ENCODE data around the gene MMP15.

The MMP15 gene

DNA sequence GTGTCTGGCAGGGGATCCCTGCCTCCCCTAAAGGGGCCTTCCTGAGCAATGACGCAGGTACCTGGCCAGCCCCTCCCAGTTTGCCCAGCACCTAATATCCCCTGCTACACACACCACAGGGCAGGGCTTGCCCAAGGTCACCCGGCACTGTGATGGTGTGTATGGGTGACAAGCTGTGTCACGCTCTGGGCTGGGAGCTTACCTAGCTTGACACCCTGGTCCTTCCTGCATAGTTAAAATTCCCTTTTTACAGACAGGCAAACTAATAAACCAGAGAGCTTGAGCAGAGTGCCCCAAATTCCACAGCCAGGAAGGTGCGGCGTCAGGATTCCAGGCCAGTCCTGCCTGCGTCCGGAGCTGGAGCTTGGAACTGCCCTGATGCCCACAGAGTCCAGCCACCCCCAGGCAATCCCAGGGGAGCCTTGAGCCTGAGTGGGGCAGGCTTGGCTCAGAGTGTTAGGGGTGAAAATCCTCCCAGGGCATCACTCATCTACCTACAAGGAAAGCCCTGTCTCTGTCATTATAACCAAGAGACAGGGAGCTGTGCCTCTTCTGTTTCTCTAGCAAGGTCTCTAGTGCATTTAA is 18.1 kb downstream of the MMP15 start:
- Histone ChIP-seq H3K27me3 (ENCODE audit: control insufficient read depth, insufficient read depth, low read length, poor library complexity, severe bottlenecking) (no peaks in the 10 kb centered on the region), H3K4me1 (ENCODE audit: control insufficient read depth, insufficient read depth, low read length) (no peaks in the 10 kb centered on the region), H3K27ac (ENCODE audit: insufficient read depth, low read depth, low read length, poor library complexity, severe bottlenecking) (no peak overlapping the region), H3K4me3 (ENCODE audit: insufficient read depth, low read depth, low read length) (no peak overlapping the region), H3K9me3 (ENCODE audit: control insufficient read depth, low read length) (no peaks in the 10 kb centered on the region), H3K36me3 (ENCODE audit: control insufficient read depth, insufficient read depth, low read length) (peaks cover 7% of the 10 kb centered on the region)
- 95 to 96% methylated on average over 7 of the region's 7 CpGs for WGBS, 2 experiments

DNA sequence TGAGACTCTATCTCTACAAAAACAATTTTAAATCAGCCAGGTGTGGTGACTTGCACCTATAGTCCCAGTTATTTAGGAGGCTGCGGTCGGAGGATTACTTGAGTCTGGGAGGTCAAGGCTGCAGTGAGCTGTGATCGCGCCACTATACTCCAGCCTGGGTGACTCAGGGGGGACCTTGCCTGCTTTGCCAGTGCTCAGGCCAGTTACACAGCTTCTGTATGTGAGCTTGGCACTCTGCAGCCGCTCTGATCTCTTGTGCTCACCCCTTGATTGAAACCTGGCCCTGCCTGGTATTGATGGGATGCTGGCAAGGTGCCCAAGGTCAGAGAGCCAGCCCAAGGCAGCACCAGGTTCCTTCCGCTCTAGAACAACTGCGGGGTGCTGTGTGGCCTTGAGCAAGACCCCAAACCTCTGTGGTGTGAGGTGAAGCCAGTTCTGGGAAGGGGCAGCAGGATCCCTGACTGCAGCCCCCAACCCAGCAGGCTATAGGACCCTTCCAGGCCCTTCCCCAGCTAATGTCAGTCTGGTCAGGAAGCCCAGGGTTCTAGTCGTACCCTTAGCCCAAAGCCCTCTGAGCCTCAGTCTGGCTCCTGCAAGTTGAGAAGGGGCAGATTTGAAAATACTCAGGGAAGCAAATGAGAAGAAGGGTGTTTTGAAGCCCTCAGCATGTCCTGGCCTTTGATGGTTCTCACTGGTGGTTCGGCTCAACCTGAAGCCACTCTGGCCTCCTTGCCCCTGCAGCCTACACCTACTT is 18.9 kb downstream of the MMP15 start:
- Histone ChIP-seq H3K27me3 (ENCODE audit: control insufficient read depth, insufficient read depth, low read length, poor library complexity, severe bottlenecking) (no peaks in the 10 kb centered on the region), H3K36me3 (ENCODE audit: control insufficient read depth, insufficient read depth, low read length) (peaks cover 7% of the 10 kb centered on the region), H3K4me3 (ENCODE audit: insufficient read depth, low read depth, low read length) (no peak overlapping the region), H3K9me3 (ENCODE audit: control insufficient read depth, low read length) (no peaks in the 10 kb centered on the region), H3K27ac (ENCODE audit: insufficient read depth, low read depth, low read length, poor library complexity, severe bottlenecking) (no peak overlapping the region), H3K4me1 (ENCODE audit: control insufficient read depth, insufficient read depth, low read length) (no peaks in the 10 kb centered on the region)
- WGBS, 2 experiments: 94 to 95% methylated on average over 9 of the region's 9 CpGs

DNA sequence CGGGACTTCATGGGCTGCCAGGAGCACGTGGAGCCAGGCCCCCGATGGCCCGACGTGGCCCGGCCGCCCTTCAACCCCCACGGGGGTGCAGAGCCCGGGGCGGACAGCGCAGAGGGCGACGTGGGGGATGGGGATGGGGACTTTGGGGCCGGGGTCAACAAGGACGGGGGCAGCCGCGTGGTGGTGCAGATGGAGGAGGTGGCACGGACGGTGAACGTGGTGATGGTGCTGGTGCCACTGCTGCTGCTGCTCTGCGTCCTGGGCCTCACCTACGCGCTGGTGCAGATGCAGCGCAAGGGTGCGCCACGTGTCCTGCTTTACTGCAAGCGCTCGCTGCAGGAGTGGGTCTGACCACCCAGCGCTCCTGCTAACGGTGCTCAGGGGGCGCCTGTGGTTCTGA is 19.5 kb downstream of the MMP15 start:
- 94 to 95% methylated on average over 31 of the region's 31 CpGs for WGBS, 2 experiments
- Histone ChIP-seq H3K36me3 (ENCODE audit: control insufficient read depth, insufficient read depth, low read length) (peaks cover 7% of the 10 kb centered on the region), H3K4me1 (ENCODE audit: control insufficient read depth, insufficient read depth, low read length) (no peaks in the 10 kb centered on the region), H3K27me3 (ENCODE audit: control insufficient read depth, insufficient read depth, low read length, poor library complexity, severe bottlenecking) (no peaks in the 10 kb centered on the region), H3K27ac (ENCODE audit: insufficient read depth, low read depth, low read length, poor library complexity, severe bottlenecking) (no peak overlapping the region), H3K4me3 (ENCODE audit: insufficient read depth, low read depth, low read length) (no peak overlapping the region), H3K9me3 (ENCODE audit: control insufficient read depth, low read length) (no peaks in the 10 kb centered on the region)

DNA sequence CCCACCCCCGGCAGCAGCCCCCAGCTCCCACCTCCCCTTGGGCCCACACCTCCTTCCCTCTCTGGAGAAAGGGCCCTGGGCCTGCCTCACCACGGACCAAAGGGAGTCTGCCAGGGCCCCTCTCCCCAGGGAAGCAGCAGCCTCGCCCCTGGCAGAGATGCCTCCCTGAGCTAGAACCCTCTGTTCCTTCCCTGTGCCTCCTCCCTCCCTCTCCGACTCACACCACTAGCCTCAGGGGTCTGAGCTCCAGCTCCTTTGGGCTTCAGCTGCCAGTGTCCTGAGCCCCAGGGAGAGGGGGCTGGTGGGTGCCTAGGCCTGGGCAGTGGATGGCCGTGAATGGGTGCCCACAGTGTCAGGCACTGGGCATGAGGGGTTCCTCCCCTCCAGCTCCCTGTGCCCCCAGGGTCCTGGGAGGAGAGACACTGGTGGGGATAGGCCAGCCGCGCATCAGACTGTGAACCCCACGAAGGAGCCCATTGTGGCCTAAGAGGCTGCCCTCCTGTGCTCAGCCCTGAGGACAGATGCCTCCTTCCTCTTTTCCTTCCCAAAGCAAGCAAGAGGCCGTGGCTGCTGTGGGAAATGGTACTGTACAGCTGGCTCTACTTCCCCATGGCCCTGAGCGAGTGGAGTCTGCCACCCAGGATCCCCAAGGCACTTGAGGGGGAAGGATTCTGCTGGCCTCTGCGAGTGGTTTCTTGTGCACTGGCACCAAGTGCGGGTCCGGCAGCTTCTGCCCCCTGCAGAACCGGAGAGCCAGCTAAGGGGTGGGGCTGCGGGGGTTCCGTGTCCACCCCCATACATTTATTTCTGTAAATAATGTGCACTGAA is 20.7 kb downstream of the MMP15 start:
- H3K27me3 ChIP-seq (ENCODE audit: control insufficient read depth, insufficient read depth, low read length, poor library complexity, severe bottlenecking): no peaks in the 10 kb centered on the region
- no peak overlapping the region for H3K4me3 ChIP-seq (ENCODE audit: insufficient read depth, low read depth, low read length)
- H3K9me3 ChIP-seq (ENCODE audit: control insufficient read depth, low read length): no peaks in the 10 kb centered on the region
- 93 to 94% methylated on average over 13 to 16 of the region's 16 CpGs for WGBS, 2 experiments
- H3K27ac ChIP-seq (ENCODE audit: insufficient read depth, low read depth, low read length, poor library complexity, severe bottlenecking): no peak overlapping the region
- H3K36me3 ChIP-seq (ENCODE audit: control insufficient read depth, insufficient read depth, low read length): peaks cover 7% of the 10 kb centered on the region
- no peaks in the 10 kb centered on the region for H3K4me1 ChIP-seq (ENCODE audit: control insufficient read depth, insufficient read depth, low read length)

DNA sequence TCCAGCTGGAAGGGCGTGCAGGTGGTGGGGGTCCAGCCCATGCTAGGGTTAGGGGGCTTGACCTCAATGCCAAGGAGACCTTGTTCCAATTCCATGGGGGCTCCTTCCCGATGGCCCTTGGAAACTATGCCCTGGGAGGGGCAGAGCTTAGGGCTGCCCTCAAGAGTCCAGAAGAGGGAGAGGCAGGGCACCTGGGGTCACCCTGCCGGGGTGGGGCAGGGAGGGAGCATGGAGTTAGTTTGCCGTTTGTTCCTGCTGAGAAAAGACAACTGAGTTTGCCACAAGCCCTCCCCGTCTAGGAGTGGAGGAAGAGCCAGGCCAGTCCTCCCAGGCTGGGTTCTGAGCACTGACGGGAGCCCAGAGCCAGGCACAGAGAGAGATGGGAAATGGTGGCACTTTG is 21.4 kb downstream of the MMP15 start:
- H3K4me1 ChIP-seq (ENCODE audit: control insufficient read depth, insufficient read depth, low read length): no peaks in the 10 kb centered on the region
- 64 to 67% methylated on average over 6 of the region's 6 CpGs for WGBS, 2 experiments
- no peaks in the 10 kb centered on the region for H3K9me3 ChIP-seq (ENCODE audit: control insufficient read depth, low read length)

DNA sequence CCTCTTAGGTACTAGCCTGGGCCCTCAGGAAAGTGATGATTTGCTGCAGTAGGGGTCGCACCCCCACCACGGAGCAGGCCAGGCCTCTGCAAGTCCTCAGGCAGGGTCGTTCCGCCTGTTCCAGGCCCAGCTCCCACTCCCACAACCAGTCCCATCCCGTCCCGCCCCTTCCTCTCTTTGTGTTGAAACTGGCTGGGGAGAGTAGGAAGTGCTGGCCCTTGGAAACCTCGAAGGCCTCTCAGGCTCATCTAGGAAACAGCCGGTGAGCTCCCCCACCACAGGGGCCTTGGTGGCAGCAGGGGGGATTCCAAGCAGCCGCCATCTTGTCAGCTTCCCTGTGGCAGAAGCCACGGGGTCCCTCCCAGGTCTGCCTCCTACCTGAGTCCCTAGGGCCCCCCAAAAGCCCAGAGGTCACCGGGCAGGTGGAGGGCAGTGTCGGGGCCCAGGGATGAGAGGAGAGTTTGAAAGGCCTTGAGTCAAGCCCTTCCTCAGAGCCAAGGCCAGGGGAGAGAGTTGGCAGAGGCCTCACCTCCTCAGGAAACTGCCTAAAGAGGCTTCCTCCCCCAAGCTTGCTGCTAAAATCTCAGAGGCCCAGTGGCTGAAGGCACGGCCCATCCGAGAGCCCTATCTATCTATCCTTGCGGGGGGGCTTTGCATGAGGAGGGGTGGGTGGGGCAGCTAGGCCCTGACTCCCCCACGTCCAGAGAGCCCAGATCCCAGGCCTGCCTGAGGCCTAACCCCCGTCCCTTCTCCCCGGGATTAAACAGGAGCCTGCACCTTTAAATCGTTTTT is 22.2 kb downstream of the MMP15 start:
- 77 to 82% methylated on average over 18 to 19 of the region's 19 CpGs for WGBS, 2 experiments
- peaks cover 7% of the 10 kb centered on the region for H3K36me3 ChIP-seq (ENCODE audit: control insufficient read depth, insufficient read depth, low read length)
- H3K27ac ChIP-seq (ENCODE audit: insufficient read depth, low read depth, low read length, poor library complexity, severe bottlenecking): no peak overlapping the region
- H3K4me3 ChIP-seq (ENCODE audit: insufficient read depth, low read depth, low read length): no peak overlapping the region
- no peaks in the 10 kb centered on the region for H3K27me3 ChIP-seq (ENCODE audit: control insufficient read depth, insufficient read depth, low read length, poor library complexity, severe bottlenecking)
- H3K9me3 ChIP-seq (ENCODE audit: control insufficient read depth, low read length): no peaks in the 10 kb centered on the region
- H3K4me1 ChIP-seq (ENCODE audit: control insufficient read depth, insufficient read depth, low read length): no peaks in the 10 kb centered on the region

More for the DNA sequence above, 21.4 kb downstream of the MMP15 start:
- H3K36me3 ChIP-seq (ENCODE audit: control insufficient read depth, insufficient read depth, low read length): peaks cover 7% of the 10 kb centered on the region
- no peaks in the 10 kb centered on the region for H3K27me3 ChIP-seq (ENCODE audit: control insufficient read depth, insufficient read depth, low read length, poor library complexity, severe bottlenecking)
- H3K4me3 ChIP-seq (ENCODE audit: insufficient read depth, low read depth, low read length): no peak overlapping the region
- H3K27ac ChIP-seq (ENCODE audit: insufficient read depth, low read depth, low read length, poor library complexity, severe bottlenecking): no peak overlapping the region

DNA sequence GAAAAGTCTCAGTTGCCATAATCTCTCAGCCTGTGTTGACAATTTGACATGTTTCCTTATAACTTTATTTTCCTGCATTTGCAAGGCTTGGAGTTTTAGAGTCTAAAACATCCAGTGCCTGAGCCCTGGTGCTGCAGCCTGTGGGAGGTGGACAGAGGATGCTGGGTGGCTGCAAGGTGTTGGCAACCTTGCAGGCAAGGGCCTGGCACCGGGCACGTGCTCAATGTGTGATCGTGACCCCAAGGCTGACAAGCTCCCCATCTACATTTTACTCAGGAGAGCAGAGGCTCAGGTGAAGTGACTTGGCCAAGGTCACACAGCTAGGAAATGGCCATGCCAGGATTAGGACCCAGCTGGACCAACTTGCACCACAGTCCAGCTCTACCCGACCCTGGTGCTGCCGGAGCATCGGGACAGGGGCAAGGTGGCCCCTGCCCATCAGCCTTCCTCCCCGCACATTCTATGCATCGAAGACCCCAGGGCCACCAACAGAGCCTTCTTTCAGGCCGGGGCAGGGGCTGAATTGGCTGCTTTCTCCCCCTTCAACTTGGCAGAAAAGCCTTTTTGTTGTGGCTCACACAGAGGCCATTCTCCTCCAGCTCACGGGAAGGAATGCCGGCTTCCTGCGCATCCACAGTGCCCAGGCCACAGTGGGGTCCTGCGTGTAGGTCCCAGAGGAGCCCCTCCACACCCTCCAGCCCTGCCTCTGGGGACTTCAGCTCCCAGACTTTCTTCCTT is 23.1 kb downstream of the MMP15 start:
- Histone ChIP-seq H3K9me3 (ENCODE audit: control insufficient read depth, low read length) (no peaks in the 10 kb centered on the region), H3K27ac (ENCODE audit: insufficient read depth, low read depth, low read length, poor library complexity, severe bottlenecking) (no peak overlapping the region)
- WGBS, 2 experiments: 72 to 81% methylated on average over 13 of the region's 13 CpGs

DNA sequence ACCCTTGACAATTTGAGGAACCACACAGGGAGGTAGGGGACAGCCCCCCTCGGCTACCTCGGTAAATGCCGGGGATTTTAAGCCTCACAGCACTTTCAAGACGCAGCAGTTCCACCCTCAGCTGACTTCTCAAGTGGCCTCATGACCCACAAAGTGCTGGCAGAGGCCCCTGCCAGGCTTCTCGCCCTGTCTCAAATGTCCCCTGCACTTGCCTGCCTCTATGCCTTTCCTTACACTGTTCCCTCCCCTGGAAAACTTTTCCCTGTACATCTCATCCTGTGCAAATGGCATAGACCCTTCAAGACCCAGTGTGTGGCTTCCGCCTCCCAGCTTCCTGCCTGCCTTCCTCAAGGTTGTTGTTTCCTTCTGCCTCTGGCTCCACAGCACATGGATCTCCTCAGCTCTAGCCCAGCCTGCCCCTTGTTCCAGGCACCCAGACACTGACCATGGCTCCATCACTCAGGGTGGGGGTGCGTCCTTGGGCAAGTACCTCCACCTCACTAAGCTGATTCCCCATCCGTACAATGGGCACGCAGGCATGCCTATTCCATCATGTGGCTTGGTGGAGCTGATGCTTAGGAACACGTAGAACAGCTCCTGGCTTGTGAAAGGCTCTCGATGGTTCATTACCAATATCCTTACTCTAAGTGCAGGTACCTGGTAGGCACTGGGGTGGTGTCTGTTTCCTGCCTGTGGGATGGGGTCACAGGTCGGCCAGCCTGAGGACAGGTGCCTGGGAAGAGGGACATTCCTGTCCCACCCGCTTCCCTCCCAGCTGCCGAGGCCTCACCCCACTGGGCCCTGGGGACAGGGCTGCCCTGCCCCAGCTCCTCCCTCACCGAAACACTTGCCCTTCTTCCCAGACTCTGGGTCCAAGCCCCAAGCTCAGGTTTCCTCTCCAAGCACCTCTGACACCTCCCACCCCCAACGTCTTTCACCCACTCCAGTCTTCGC is 24.0 kb downstream of the MMP15 start:
- Histone ChIP-seq H3K36me3 (ENCODE audit: control insufficient read depth, insufficient read depth, low read length) (no peaks in the 10 kb centered on the region), H3K27ac (ENCODE audit: insufficient read depth, low read depth, low read length, poor library complexity, severe bottlenecking) (no peak overlapping the region), H3K4me1 (ENCODE audit: control insufficient read depth, insufficient read depth, low read length) (no peaks in the 10 kb centered on the region), H3K9me3 (ENCODE audit: control insufficient read depth, low read length) (no peaks in the 10 kb centered on the region), H3K27me3 (ENCODE audit: control insufficient read depth, insufficient read depth, low read length, poor library complexity, severe bottlenecking) (no peaks in the 10 kb centered on the region), H3K4me3 (ENCODE audit: insufficient read depth, low read depth, low read length) (no peak overlapping the region)
- 87% methylated on average over 17 of the region's 17 CpGs for WGBS, 2 experiments

More for the DNA sequence above, 23.1 kb downstream of the MMP15 start:
- H3K4me3 ChIP-seq (ENCODE audit: insufficient read depth, low read depth, low read length): no peak overlapping the region
- no peaks in the 10 kb centered on the region for H3K4me1 ChIP-seq (ENCODE audit: control insufficient read depth, insufficient read depth, low read length)
- no peaks in the 10 kb centered on the region for H3K36me3 ChIP-seq (ENCODE audit: control insufficient read depth, insufficient read depth, low read length)
- H3K27me3 ChIP-seq (ENCODE audit: control insufficient read depth, insufficient read depth, low read length, poor library complexity, severe bottlenecking): no peaks in the 10 kb centered on the region

DNA sequence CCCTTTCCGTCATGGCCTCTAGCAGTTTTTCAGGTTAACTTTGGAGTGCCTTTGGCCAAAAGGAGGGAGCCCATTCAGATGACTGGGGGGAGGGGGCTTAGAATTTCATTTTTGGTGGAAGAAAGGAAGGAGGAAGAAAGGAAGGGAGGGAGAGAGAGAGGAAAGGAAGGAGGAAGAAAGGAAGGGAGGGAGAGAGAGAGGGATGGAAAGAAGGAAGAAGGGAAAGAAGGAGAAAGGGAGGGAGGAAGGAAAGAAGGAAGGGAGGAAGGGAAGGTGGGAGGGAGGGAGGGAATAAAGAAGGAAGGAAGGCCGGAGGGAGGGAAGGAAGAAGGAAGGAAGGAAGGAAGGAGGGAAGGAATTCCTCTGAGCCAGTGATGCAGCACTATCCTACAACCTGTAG is 25.7 kb downstream of the MMP15 start:
- Histone ChIP-seq H3K9me3 (ENCODE audit: control insufficient read depth, low read length) (no peaks in the 10 kb centered on the region), H3K27ac (ENCODE audit: insufficient read depth, low read depth, low read length, poor library complexity, severe bottlenecking) (no peak overlapping the region), H3K4me3 (ENCODE audit: insufficient read depth, low read depth, low read length) (no peak overlapping the region), H3K36me3 (ENCODE audit: control insufficient read depth, insufficient read depth, low read length) (no peaks in the 10 kb centered on the region), H3K4me1 (ENCODE audit: control insufficient read depth, insufficient read depth, low read length) (no peaks in the 10 kb centered on the region), H3K27me3 (ENCODE audit: control insufficient read depth, insufficient read depth, low read length, poor library complexity, severe bottlenecking) (no peaks in the 10 kb centered on the region)
- 98% methylated on average over 2 of the region's 2 CpGs for WGBS, 2 experiments

All from ectodermal cell (in vitro differentiated cells).